ENCODE data around the gene CDKN1B. TPM values are rescaled to one million over a fixed set of nuclear protein-coding genes. Genes with fewer than 3 reads are reported as not detected.

CDKN1B gene
- total and polyA plus RNA-seq, 2 experiments from 2014 or later: 9.3 to 27.9 TPM

DNA sequence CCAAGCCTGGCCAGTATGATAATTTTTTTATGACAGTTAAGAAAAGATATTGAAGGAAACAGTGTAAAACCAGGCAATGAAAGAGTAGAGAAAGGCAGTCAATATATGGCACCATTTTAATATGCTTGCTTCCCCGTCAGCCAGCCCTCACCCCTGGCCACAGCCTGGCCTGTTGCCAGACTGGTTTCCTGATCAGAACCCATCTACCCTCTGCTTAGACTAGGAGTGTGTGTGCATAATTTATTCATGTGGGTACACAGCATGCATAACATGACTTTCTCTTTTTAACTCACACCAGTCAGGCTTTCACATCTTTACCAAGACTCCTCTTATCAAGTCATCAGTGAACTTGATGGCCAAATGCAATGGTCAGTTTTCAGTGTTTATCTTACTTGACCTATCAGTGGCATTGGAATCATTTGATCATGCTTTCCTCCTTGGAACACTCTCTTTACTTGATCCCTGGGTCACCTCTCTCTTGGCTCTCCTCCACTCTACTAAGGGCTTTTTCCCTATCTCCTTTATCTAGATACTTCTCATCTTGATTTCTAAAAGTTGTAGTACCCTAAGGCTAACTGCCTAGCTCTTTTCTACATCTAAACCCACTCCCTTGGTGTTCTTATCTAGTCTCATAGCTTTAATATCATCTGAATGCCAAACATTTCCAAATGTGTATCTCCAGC, 11.2 kb upstream of the CDKN1B start:
- Histone ChIP-seq H3K9me2 (ENCODE audit: insufficient read depth) (no peaks in the 10 kb centered on the region), H3K4me2 (no peak overlapping the region), H3F3A (replicated peaks; ENCODE audit: low read depth) (no peaks in the 10 kb centered on the region), H4K20me1 (replicated peaks; ENCODE audit: insufficient read depth) (no peaks in the 10 kb centered on the region), H3K36me3 (ENCODE audit: insufficient read depth) (no peaks in the 10 kb centered on the region), H2AFZ (no peak overlapping the region), H3K27me3 (ENCODE audit: insufficient read depth) (no peaks in the 10 kb centered on the region), H3K4me1 (ENCODE audit: insufficient read depth) (0 out of 2 replicates have a peak, but pooled peaks cover 5% of the 10 kb centered on the region), H3K79me2 (replicated peaks; ENCODE audit: insufficient read depth) (no peaks in the 10 kb centered on the region), H3K4me3 (no peak overlapping the region), H3K27ac (ENCODE audit: low read depth) (no peak overlapping the region)
- Mint-ChIP-seq H3K4me3 (no peak overlapping the region), H3K27me3 (ENCODE audit: insufficient read depth, low read depth, poor library complexity) (peaks cover 1% of the 10 kb centered on the region), H3K9me3 (no peaks in the 10 kb centered on the region), H3K27ac (no peak overlapping the region), H3K36me3 (ENCODE audit: low read depth) (no peaks in the 10 kb centered on the region), H3K4me1 (peaks cover 17% of the 10 kb centered on the region; the same call in 2 of the 3 replicates)
- ATAC-seq (no peak), DNase-seq (ENCODE audit: low spot score) (no peak)
- TF ChIP-seq NANOG (IDR thresholded peaks at IDR 0.05; ENCODE audit: borderline replicate concordance) (no peak), POLR2AphosphoS5 (IDR thresholded peaks at IDR 0.05; ENCODE audit: low read depth) (no peak)
- TF ChIP-seq, protein P1, sequence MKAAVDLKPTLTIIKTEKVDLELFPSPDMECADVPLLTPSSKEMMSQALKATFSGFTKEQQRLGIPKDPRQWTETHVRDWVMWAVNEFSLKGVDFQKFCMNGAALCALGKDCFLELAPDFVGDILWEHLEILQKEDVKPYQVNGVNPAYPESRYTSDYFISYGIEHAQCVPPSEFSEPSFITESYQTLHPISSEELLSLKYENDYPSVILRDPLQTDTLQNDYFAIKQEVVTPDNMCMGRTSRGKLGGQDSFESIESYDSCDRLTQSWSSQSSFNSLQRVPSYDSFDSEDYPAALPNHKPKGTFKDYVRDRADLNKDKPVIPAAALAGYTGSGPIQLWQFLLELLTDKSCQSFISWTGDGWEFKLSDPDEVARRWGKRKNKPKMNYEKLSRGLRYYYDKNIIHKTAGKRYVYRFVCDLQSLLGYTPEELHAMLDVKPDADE (IDR thresholded peaks at IDR 0.05): no peak

DNA sequence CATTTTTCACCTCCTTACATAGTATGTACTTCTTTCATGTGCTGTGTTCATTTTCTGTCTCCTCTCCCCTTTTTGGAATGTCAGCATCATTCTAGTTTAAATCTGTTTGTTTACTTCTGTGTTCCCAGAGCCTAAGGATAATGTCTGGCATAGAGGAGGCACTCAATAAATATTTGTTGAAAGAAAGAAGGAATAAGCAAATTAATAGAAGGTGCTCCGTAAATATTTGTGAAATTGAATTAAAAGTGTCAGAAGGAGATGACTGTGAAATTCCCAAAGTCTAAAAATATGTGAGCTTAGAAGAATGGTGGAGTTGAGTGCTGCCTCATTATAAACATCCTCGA, 3.3 kb upstream of the CDKN1B start:
- Histone ChIP-seq H3K27ac (ENCODE audit: low read depth) (no peak overlapping the region), H3K4me2 (peak overlapping the region; percentile 97)
- H3K27ac Mint-ChIP-seq: no peak overlapping the region
- TF ChIP-seq, protein P2, sequence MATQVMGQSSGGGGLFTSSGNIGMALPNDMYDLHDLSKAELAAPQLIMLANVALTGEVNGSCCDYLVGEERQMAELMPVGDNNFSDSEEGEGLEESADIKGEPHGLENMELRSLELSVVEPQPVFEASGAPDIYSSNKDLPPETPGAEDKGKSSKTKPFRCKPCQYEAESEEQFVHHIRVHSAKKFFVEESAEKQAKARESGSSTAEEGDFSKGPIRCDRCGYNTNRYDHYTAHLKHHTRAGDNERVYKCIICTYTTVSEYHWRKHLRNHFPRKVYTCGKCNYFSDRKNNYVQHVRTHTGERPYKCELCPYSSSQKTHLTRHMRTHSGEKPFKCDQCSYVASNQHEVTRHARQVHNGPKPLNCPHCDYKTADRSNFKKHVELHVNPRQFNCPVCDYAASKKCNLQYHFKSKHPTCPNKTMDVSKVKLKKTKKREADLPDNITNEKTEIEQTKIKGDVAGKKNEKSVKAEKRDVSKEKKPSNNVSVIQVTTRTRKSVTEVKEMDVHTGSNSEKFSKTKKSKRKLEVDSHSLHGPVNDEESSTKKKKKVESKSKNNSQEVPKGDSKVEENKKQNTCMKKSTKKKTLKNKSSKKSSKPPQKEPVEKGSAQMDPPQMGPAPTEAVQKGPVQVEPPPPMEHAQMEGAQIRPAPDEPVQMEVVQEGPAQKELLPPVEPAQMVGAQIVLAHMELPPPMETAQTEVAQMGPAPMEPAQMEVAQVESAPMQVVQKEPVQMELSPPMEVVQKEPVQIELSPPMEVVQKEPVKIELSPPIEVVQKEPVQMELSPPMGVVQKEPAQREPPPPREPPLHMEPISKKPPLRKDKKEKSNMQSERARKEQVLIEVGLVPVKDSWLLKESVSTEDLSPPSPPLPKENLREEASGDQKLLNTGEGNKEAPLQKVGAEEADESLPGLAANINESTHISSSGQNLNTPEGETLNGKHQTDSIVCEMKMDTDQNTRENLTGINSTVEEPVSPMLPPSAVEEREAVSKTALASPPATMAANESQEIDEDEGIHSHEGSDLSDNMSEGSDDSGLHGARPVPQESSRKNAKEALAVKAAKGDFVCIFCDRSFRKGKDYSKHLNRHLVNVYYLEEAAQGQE (IDR thresholded peaks at IDR 0.05; ENCODE audit: unreplicated experiment): no peak
- TF ChIP-seq, protein P3, sequence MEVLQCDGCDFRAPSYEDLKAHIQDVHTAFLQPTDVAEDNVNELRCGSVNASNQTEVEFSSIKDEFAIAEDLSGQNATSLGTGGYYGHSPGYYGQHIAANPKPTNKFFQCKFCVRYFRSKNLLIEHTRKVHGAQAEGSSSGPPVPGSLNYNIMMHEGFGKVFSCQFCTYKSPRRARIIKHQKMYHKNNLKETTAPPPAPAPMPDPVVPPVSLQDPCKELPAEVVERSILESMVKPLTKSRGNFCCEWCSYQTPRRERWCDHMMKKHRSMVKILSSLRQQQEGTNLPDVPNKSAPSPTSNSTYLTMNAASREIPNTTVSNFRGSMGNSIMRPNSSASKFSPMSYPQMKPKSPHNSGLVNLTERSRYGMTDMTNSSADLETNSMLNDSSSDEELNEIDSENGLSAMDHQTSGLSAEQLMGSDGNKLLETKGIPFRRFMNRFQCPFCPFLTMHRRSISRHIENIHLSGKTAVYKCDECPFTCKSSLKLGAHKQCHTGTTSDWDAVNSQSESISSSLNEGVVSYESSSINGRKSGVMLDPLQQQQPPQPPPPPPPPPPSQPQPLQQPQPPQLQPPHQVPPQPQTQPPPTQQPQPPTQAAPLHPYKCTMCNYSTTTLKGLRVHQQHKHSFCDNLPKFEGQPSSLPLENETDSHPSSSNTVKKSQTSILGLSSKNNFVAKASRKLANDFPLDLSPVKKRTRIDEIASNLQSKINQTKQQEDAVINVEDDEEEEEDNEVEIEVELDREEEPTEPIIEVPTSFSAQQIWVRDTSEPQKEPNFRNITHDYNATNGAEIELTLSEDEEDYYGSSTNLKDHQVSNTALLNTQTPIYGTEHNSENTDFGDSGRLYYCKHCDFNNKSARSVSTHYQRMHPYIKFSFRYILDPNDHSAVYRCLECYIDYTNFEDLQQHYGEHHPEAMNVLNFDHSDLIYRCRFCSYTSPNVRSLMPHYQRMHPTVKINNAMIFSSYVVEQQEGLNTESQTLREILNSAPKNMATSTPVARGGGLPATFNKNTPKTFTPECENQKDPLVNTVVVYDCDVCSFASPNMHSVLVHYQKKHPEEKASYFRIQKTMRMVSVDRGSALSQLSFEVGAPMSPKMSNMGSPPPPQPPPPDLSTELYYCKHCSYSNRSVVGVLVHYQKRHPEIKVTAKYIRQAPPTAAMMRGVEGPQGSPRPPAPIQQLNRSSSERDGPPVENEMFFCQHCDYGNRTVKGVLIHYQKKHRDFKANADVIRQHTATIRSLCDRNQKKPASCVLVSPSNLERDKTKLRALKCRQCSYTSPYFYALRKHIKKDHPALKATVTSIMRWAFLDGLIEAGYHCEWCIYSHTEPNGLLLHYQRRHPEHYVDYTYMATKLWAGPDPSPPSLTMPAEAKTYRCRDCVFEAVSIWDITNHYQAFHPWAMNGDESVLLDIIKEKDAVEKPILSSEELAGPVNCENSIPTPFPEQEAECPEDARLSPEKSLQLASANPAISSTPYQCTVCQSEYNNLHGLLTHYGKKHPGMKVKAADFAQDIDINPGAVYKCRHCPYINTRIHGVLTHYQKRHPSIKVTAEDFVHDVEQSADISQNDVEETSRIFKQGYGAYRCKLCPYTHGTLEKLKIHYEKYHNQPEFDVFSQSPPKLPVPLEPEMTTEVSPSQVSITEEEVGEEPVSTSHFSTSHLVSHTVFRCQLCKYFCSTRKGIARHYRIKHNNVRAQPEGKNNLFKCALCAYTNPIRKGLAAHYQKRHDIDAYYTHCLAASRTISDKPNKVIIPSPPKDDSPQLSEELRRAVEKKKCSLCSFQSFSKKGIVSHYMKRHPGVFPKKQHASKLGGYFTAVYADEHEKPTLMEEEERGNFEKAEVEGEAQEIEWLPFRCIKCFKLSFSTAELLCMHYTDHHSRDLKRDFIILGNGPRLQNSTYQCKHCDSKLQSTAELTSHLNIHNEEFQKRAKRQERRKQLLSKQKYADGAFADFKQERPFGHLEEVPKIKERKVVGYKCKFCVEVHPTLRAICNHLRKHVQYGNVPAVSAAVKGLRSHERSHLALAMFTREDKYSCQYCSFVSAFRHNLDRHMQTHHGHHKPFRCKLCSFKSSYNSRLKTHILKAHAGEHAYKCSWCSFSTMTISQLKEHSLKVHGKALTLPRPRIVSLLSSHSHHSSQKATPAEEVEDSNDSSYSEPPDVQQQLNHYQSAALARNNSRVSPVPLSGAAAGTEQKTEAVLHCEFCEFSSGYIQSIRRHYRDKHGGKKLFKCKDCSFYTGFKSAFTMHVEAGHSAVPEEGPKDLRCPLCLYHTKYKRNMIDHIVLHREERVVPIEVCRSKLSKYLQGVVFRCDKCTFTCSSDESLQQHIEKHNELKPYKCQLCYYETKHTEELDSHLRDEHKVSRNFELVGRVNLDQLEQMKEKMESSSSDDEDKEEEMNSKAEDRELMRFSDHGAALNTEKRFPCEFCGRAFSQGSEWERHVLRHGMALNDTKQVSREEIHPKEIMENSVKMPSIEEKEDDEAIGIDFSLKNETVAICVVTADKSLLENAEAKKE (CRISPR knock-in tag; IDR thresholded peaks at IDR 0.05): no peak
- TF ChIP-seq, protein P4, sequence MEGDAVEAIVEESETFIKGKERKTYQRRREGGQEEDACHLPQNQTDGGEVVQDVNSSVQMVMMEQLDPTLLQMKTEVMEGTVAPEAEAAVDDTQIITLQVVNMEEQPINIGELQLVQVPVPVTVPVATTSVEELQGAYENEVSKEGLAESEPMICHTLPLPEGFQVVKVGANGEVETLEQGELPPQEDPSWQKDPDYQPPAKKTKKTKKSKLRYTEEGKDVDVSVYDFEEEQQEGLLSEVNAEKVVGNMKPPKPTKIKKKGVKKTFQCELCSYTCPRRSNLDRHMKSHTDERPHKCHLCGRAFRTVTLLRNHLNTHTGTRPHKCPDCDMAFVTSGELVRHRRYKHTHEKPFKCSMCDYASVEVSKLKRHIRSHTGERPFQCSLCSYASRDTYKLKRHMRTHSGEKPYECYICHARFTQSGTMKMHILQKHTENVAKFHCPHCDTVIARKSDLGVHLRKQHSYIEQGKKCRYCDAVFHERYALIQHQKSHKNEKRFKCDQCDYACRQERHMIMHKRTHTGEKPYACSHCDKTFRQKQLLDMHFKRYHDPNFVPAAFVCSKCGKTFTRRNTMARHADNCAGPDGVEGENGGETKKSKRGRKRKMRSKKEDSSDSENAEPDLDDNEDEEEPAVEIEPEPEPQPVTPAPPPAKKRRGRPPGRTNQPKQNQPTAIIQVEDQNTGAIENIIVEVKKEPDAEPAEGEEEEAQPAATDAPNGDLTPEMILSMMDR (conservative IDR thresholded peaks at IDR 0.05; ENCODE audit: low read depth in 2 of 2): no peak
- TF ChIP-seq CREB1 (CRISPR knock-in tag; IDR thresholded peaks at IDR 0.05; ENCODE audit: low read depth): no peak
- no peak for TF ChIP-seq STAT1 (IDR thresholded peaks at IDR 0.05; ENCODE audit: unreplicated experiment)
- no peak for TF ChIP-seq NANOG (IDR thresholded peaks at IDR 0.05; ENCODE audit: borderline replicate concordance)
- no peak for TF ChIP-seq POLR2AphosphoS5 (IDR thresholded peaks at IDR 0.05; ENCODE audit: low read depth)

More for the DNA sequence above, 3.3 kb upstream of the CDKN1B start:
- H3F3A ChIP-seq (replicated peaks; ENCODE audit: low read depth): 0 out of 2 replicates have a peak, but pooled peaks cover 3% of the 10 kb centered on the region
- H4K20me1 ChIP-seq (replicated peaks; ENCODE audit: insufficient read depth): peaks cover 9% of the 10 kb centered on the region
- H3K27me3 ChIP-seq (ENCODE audit: insufficient read depth): peaks cover 25% of the 10 kb centered on the region
- H3K36me3 ChIP-seq (ENCODE audit: insufficient read depth): no peaks in the 10 kb centered on the region; the same call in 1 of the 2 replicates
- no peaks in the 10 kb centered on the region for H3K9me3 Mint-ChIP-seq
- no peaks in the 10 kb centered on the region for H3K9me2 ChIP-seq (ENCODE audit: insufficient read depth)
- H2AFZ ChIP-seq: peak overlapping the region; percentile 96
- H3K27me3 Mint-ChIP-seq (ENCODE audit: insufficient read depth, low read depth, poor library complexity): peaks cover 19% of the 10 kb centered on the region
- H3K4me3 ChIP-seq: peak overlapping the region; percentile 98
- H3K79me2 ChIP-seq (replicated peaks; ENCODE audit: insufficient read depth): peaks cover 14% of the 10 kb centered on the region
- DNase-seq (ENCODE audit: low spot score) (no peak), ATAC-seq (no peak)
- peaks cover 33% of the 10 kb centered on the region for H3K4me1 ChIP-seq (ENCODE audit: insufficient read depth)
- H3K36me3 Mint-ChIP-seq (ENCODE audit: low read depth): peaks cover 8% of the 10 kb centered on the region
- H3K4me3 Mint-ChIP-seq: peak overlapping the region; percentile 60
- H3K4me1 Mint-ChIP-seq: peaks cover 38% of the 10 kb centered on the region

Data from GM23338 (cell line).